Measurements from ENCODE around the gene ZFAND4. TPM values are rescaled to one million over a fixed set of nuclear protein-coding genes. Genes with fewer than 3 reads are reported as not detected.

Gene ZFAND4
- total and polyA plus RNA-seq, 2 donors (not counting 1 experiment from before 2014, with no cell fraction given) = 2.5 to 9.6 TPM

DNA sequence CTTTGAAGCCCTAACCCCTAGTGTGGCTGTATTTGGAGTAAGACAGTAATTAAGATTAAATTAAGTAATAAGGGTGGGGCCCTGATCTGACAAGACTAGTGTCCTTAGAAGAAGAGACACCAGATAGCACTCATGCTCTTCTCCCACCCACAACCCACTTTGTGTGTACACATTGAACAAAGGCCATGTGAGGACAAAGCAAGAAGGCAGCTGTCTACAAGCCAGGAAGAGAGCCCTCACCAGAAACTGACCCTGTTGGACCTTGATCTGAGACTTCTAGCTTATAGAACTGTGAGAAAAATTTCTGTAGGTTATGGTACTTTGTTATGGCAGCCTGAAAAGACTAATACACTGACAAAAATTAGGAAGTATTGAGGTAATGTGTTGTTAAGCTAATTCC lies 59.8 kb downstream of the ZFAND4 start:
- Histone ChIP-seq H3K9ac (ENCODE audit: insufficient read depth, low read length) (no peak overlapping the region), H3K4me3 (replicated peaks in 1 of 4; ENCODE audit: control extremely low read depth in 1 of 4, insufficient read depth in 1 of 4, low read depth in 3 of 4, low read length in 4 of 4) (no peak overlapping the region), H3K4me1 (ENCODE audit: control insufficient read depth, extremely low read depth, insufficient read depth, low read length) (no peaks in the 10 kb centered on the region), H3K36me3 (ENCODE audit: control insufficient read depth, insufficient read depth, low read length) (no peaks in the 10 kb centered on the region), H3K4me2 (ENCODE audit: extremely low read depth, insufficient read depth, low read length) (no peak overlapping the region), H3K27ac (ENCODE audit: insufficient read depth, low read length) (no peak overlapping the region), H4K20me1 (ENCODE audit: control insufficient read depth, extremely low read depth, insufficient read depth, low read length) (no peaks in the 10 kb centered on the region), H3K27me3 (ENCODE audit: control insufficient read depth, insufficient read depth, low read length) (no peaks in the 10 kb centered on the region), H3K9me3 (ENCODE audit: control insufficient read depth, insufficient read depth, low read depth, low read length) (no peaks in the 10 kb centered on the region), H2AFZ (ENCODE audit: low read length) (no peak overlapping the region), H3K79me2 (ENCODE audit: control insufficient read depth, insufficient read depth, low read length) (no peaks in the 10 kb centered on the region)
- TF ChIP-seq EZH2 (IDR thresholded peaks at IDR 0.05; ENCODE audit: low read length, missing control alignments) = no peak
- no peak for TF ChIP-seq CTCF (conservative IDR thresholded peaks at IDR 0.05 in 1 of 2, IDR thresholded peaks at IDR 0.05 in 1 of 2; ENCODE audit: low read depth in 1 of 2, low read length in 2 of 2)
- DNase-seq (ENCODE audit: low read depth in 2 of 2) = no peak

- Histone ChIP-seq H3K9me3 (ENCODE audit: control insufficient read depth, insufficient read depth, low read depth, low read length) (no peaks in the 10 kb centered on the region), H4K20me1 (ENCODE audit: control insufficient read depth, extremely low read depth, insufficient read depth, low read length) (no peaks in the 10 kb centered on the region), H3K79me2 (ENCODE audit: control insufficient read depth, insufficient read depth, low read length) (no peaks in the 10 kb centered on the region), H3K27me3 (ENCODE audit: control insufficient read depth, insufficient read depth, low read length) (no peaks in the 10 kb centered on the region), H3K4me1 (ENCODE audit: control insufficient read depth, extremely low read depth, insufficient read depth, low read length) (no peaks in the 10 kb centered on the region), H3K4me3 (replicated peaks in 1 of 4; ENCODE audit: control extremely low read depth in 1 of 4, insufficient read depth in 1 of 4, low read depth in 3 of 4, low read length in 4 of 4) (no peak overlapping the region), H3K36me3 (ENCODE audit: control insufficient read depth, insufficient read depth, low read length) (no peaks in the 10 kb centered on the region), H3K4me2 (ENCODE audit: extremely low read depth, insufficient read depth, low read length) (no peak overlapping the region), H2AFZ (ENCODE audit: low read length) (no peak overlapping the region), H3K27ac (ENCODE audit: insufficient read depth, low read length) (no peak overlapping the region), H3K9ac (ENCODE audit: insufficient read depth, low read length) (no peak overlapping the region)
- no peak for DNase-seq (ENCODE audit: low read depth in 2 of 2)
- TF ChIP-seq CTCF (conservative IDR thresholded peaks at IDR 0.05 in 1 of 2, IDR thresholded peaks at IDR 0.05 in 1 of 2; ENCODE audit: low read depth in 1 of 2, low read length in 2 of 2) (no peak), EZH2 (IDR thresholded peaks at IDR 0.05; ENCODE audit: low read length, missing control alignments) (no peak)
Observed at GRCh38 chr10:45608052-45608451, 64.5 kb downstream of the ZFAND4 start.

GRCh38 chr10:45607276-45607675 lies 65.3 kb downstream of the ZFAND4 start:
- H3K9ac ChIP-seq (ENCODE audit: insufficient read depth, low read length) = no peak overlapping the region
- DNase-seq (ENCODE audit: low read depth in 2 of 2) = no peak
- no peak overlapping the region for H3K27ac ChIP-seq (ENCODE audit: insufficient read depth, low read length)
- no peaks in the 10 kb centered on the region for H3K9me3 ChIP-seq (ENCODE audit: control insufficient read depth, insufficient read depth, low read depth, low read length)
- no peaks in the 10 kb centered on the region for H3K36me3 ChIP-seq (ENCODE audit: control insufficient read depth, insufficient read depth, low read length)
- H4K20me1 ChIP-seq (ENCODE audit: control insufficient read depth, extremely low read depth, insufficient read depth, low read length) = no peaks in the 10 kb centered on the region
- TF ChIP-seq EZH2 (IDR thresholded peaks at IDR 0.05; ENCODE audit: low read length, missing control alignments) (no peak), CTCF (conservative IDR thresholded peaks at IDR 0.05 in 1 of 2, IDR thresholded peaks at IDR 0.05 in 1 of 2; ENCODE audit: low read depth in 1 of 2, low read length in 2 of 2) (no peak)
- no peak overlapping the region for H2AFZ ChIP-seq (ENCODE audit: low read length)
- no peaks in the 10 kb centered on the region for H3K79me2 ChIP-seq (ENCODE audit: control insufficient read depth, insufficient read depth, low read length)
- no peaks in the 10 kb centered on the region for H3K27me3 ChIP-seq (ENCODE audit: control insufficient read depth, insufficient read depth, low read length)
- no peak overlapping the region for H3K4me2 ChIP-seq (ENCODE audit: extremely low read depth, insufficient read depth, low read length)
- H3K4me1 ChIP-seq (ENCODE audit: control insufficient read depth, extremely low read depth, insufficient read depth, low read length) = no peaks in the 10 kb centered on the region
- H3K4me3 ChIP-seq (replicated peaks in 1 of 4; ENCODE audit: control extremely low read depth in 1 of 4, insufficient read depth in 1 of 4, low read depth in 3 of 4, low read length in 4 of 4) = no peak overlapping the region

All from fibroblast of lung (primary cell).